Measurements from ENCODE around the gene GPC1. TPM values are rescaled to one million over a fixed set of nuclear protein-coding genes. Genes with fewer than 3 reads are reported as not detected.
A peak's percentile ranks its signal among the peaks of the same experiment; 100 is the strongest.

The GPC1 gene
- total RNA-seq, 1 donor from 2014 or later: 187 TPM

DNA sequence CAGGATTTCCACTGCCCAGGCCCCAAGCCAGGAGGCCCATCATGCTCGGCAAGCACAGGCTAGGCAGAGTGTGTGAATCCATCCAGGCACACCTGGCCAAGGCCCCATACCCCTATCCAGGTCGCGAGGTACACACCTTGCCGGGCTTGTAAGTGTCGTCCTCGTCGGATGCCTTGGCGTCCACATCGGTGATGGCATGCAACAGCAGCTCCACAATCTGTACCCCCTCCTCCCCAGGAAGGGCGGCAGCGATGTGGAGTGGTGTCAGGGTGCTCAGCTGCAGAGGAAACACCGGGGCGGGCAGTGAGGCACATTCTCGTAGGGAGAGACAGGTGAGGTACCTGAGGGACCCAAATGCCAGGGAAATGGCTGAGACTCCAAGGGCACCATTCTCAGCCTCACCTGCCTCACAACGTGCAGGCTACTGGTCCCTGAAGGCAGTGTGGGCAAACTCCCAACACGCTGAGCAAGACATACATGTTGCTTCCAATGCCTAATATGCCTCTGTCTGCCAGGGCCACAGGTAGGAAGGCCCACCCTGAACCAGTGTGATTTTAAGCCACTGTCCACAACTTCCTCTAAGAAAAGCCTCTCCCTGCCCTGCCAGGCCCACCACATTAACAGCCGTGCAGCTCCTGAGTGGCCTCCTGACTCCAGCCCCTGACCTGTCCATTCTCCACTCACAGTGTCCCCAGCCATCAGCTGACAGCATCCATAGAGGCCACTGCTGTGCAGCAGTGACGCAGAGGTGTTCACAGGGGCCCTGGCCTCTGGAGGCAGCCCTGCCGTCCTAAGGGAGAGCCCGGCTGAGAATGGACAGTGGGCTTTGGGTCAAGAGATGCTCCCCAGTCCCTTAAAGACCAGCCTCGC lies 77.4 kb downstream of the GPC1 start:
- H3K4me3 ChIP-seq: no peak overlapping the region
- H3K36me3 ChIP-seq: peaks cover 11% of the 10 kb centered on the region
- TF ChIP-seq, protein P1, sequence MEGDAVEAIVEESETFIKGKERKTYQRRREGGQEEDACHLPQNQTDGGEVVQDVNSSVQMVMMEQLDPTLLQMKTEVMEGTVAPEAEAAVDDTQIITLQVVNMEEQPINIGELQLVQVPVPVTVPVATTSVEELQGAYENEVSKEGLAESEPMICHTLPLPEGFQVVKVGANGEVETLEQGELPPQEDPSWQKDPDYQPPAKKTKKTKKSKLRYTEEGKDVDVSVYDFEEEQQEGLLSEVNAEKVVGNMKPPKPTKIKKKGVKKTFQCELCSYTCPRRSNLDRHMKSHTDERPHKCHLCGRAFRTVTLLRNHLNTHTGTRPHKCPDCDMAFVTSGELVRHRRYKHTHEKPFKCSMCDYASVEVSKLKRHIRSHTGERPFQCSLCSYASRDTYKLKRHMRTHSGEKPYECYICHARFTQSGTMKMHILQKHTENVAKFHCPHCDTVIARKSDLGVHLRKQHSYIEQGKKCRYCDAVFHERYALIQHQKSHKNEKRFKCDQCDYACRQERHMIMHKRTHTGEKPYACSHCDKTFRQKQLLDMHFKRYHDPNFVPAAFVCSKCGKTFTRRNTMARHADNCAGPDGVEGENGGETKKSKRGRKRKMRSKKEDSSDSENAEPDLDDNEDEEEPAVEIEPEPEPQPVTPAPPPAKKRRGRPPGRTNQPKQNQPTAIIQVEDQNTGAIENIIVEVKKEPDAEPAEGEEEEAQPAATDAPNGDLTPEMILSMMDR (IDR thresholded peaks at IDR 0.05; ENCODE audit: borderline replicate concordance): no peak
- DNase-seq: no peak
- intact Hi-C loops (cut with micrococcal nuclease): no loop called here
- H3K9me3 ChIP-seq (replicated peaks): no peaks in the 10 kb centered on the region
- H3K27ac ChIP-seq (replicated peaks): no peak overlapping the region
- H3K4me1 ChIP-seq: peaks cover 6% of the 10 kb centered on the region
- peaks cover 2% of the 10 kb centered on the region for H3K27me3 ChIP-seq (ENCODE audit: low read depth)

DNA sequence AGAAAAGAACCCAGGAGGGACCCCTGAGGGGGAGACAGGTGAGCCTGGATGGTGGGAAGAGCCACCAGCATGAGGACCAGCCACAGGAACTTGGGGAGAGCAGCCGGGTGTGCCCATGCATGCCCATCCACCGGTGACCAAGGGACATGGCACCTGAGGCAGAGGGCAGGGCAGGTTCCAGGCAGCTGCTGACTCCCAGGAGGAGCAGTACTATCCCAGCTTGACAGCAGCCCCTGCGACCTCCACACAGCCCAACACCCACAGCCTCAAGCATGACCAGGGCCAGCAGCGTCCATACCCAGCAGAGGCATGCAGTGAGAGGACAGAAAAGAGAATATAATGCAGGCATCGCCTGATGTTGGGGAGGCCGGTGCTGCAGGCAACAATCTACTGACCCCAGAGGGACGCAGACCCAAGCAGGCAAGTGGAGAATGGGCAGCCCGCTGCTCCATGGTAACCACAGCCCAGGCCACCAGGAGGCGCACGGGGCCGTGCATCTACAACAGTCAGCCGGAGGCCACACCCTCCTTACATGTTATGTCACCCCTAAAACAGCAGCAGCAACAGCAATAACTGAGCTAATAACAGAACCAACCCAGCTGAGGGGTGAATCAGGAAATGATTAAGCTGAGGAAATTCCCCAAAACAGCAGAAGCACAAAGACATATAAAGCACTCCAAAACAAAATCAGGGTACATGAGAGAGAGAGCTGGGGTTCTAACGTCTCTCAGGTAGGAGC lies 78.3 kb downstream of the GPC1 start:
- H3K27me3 ChIP-seq (ENCODE audit: low read depth): peaks cover 7% of the 10 kb centered on the region
- DNase-seq: peak; percentile 82
- H3K4me1 ChIP-seq: peaks cover 6% of the 10 kb centered on the region
- no peak overlapping the region for H3K27ac ChIP-seq (replicated peaks)
- intact Hi-C loops (cut with micrococcal nuclease): no loop called here
- peaks cover 11% of the 10 kb centered on the region for H3K36me3 ChIP-seq
- TF ChIP-seq, protein P1 (IDR thresholded peaks at IDR 0.05; ENCODE audit: borderline replicate concordance): peak; percentile 88
- H3K4me3 ChIP-seq: no peak overlapping the region
- H3K9me3 ChIP-seq (replicated peaks): no peaks in the 10 kb centered on the region

DNA sequence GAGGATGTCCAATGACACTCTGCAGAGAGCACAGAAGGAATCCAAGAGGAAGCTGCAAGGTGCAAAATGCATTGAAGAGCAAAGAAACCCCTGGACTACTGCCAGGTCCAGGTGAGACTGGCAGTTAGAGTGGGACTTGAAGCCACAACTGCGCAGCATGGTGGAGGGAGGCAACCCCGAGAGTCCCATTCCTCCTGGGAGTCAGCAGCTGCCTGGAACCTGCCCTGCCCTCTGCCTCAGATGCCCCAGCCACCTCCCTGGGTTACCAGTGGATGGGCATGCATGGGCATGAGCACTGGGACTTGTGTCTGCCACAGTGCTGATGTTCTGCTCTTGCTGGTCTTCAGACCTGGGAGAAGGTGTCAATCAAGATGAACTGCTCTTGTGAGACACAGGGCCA lies 79.2 kb downstream of the GPC1 start:
- TF ChIP-seq, protein P1 (IDR thresholded peaks at IDR 0.05; ENCODE audit: borderline replicate concordance): no peak
- intact Hi-C loops (cut with micrococcal nuclease): no loop called here
- Histone ChIP-seq H3K9me3 (replicated peaks) (no peaks in the 10 kb centered on the region), H3K4me1 (peaks cover 11% of the 10 kb centered on the region), H3K27me3 (ENCODE audit: low read depth) (peaks cover 16% of the 10 kb centered on the region), H3K27ac (replicated peaks) (no peak overlapping the region), H3K4me3 (no peak overlapping the region), H3K36me3 (peaks cover 11% of the 10 kb centered on the region)
- DNase-seq: no peak

DNA sequence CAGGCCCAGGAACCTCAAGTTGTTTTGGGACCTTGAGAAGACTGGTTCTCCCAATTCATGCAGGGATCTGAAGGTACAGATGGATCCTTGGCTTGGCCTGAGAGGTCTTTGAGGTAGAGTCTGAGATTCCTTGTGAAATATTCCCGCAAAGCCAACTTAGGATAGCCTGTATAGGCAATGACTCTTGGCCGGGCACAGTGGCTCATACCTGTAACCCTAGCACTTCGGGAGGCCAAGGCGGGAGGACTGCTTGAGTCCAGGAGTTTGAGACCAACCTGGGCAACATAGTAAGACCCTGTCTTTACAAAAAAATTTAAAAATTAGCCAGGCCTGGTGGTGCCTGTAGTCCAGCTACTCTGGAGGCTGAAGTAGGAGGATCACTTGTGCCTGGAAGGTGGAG lies 81.9 kb downstream of the GPC1 start:
- Histone ChIP-seq H3K4me1 (peaks cover 20% of the 10 kb centered on the region), H3K27ac (replicated peaks) (no peak overlapping the region), H3K9me3 (replicated peaks) (peaks cover 5% of the 10 kb centered on the region), H3K27me3 (ENCODE audit: low read depth) (peaks cover 26% of the 10 kb centered on the region), H3K36me3 (peaks cover 7% of the 10 kb centered on the region), H3K4me3 (no peak overlapping the region)
- TF ChIP-seq, protein P1 (IDR thresholded peaks at IDR 0.05; ENCODE audit: borderline replicate concordance): no peak
- intact Hi-C loops (cut with micrococcal nuclease): no loop called here
- DNase-seq: no peak

Small RNA genes within 50 kb of the gene (microRNA-seq; reads per million reads assigned to microRNA genes)
- 563 reads per million, percentile 77 among the genes with 10 or more reads in this experiment for gene MIR149

Other genes with a start within 250 kb of the GPC1 start
- 4.0 TPM for gene ANKMY1, start 122.3 kb downstream of the GPC1 start, total RNA-seq
- gene DUSP28, start 124.7 kb downstream of the GPC1 start, total RNA-seq: 19.3 TPM
- 80.1 TPM for gene RNPEPL1, start 132.8 kb downstream of the GPC1 start, total RNA-seq
- gene CAPN10, start 151.1 kb downstream of the GPC1 start, total RNA-seq: 31.2 TPM
- gene GPR35, start 189.8 kb downstream of the GPC1 start, total RNA-seq: 1.3 TPM
- gene AQP12B, start 247.2 kb downstream of the GPC1 start, total RNA-seq: not detected

Measured in left ventricle myocardium inferior (tissue), 1 donor.